ENCODE results near the gene ATG2A.

- TF ChIP-seq POLR2A (IDR thresholded peaks at IDR 0.05; ENCODE audit: low read depth, low read length) (no peak), POLR2AphosphoS5 (IDR thresholded peaks at IDR 0.05; ENCODE audit: low read depth, low read length) (no peak)
Observed at GRCh38 chr11:64898076-64898445, 18.9 kb downstream of the ATG2A start.

Data from GM12891 (cell line).